Neural progenitor cell (in vitro differentiated cells): Measurements from ENCODE around the gene SDK1. TPM values are rescaled to one million over a fixed set of nuclear protein-coding genes. Genes with fewer than 3 reads are reported as not detected.

Experiments used
- DNase-seq: peaks from one replicate; pipeline ENCODE4 v3.0.0-alpha.2; 2016; ENCODE audit warnings: low spot score
- H2AFZ ChIP-seq: fragments of 200-600 bp; sonication (generic); replicated peaks from 2 replicates; pipeline ENCODE4 v1.6.1; 2016; ENCODE audit warnings: antibody characterized with exemption
- H3F3A ChIP-seq: fragments of 200-600 bp; sonication (generic); 2 replicates; pipeline ENCODE4 v1.6.1; 2016; ENCODE audit warnings: antibody characterized with exemption, low read depth
- H3K27ac ChIP-seq: fragments of 200-600 bp; sonication (generic); 2 replicates; pipeline ENCODE4 v1.5.1; 2016; ENCODE audit warnings: mild to moderate bottlenecking
- H3K27me3 ChIP-seq: fragments of 200-600 bp; sonication (generic); 2 replicates; pipeline ENCODE4 v1.6.1; 2016; ENCODE audit warnings: mild to moderate bottlenecking, moderate library complexity
- H3K36me3 ChIP-seq: fragments of 200-600 bp; sonication (generic); 2 replicates; pipeline ENCODE4 v1.5.1; 2016
- H3K4me1 ChIP-seq: fragments of 200-600 bp; sonication (generic); 2 replicates; pipeline ENCODE4 v1.6.1; 2016; ENCODE audit warnings: mixed run types
- H3K4me2 ChIP-seq: fragments of 200-600 bp; sonication (generic); 2 replicates; pipeline ENCODE4 v1.6.1; 2016
- H3K4me3 ChIP-seq: fragments of 200-600 bp; sonication (generic); 2 replicates; pipeline ENCODE4 v1.5.1; 2016
- H3K79me2 ChIP-seq: fragments of 200-600 bp; sonication (generic); 2 replicates; pipeline ENCODE4 v1.6.1; 2016; ENCODE audit warnings: low read depth
- H3K9ac ChIP-seq: fragments of 200-600 bp; sonication (generic); 2 replicates; pipeline ENCODE4 v1.6.1; 2016
- H3K9me3 ChIP-seq: fragments of 200-600 bp; sonication (generic); 2 replicates; pipeline ENCODE4 v1.5.1; 2016; ENCODE audit warnings: low read depth
- H4K20me1 ChIP-seq: fragments of 200-600 bp; sonication (generic); 2 replicates; pipeline ENCODE4 v1.6.1; 2016; ENCODE audit warnings: low read depth
- H3K27ac Mint-ChIP-seq: 3 replicates; pipeline ENCODE4 v1.8.0; 2021; ENCODE audit warnings: mixed read lengths
- H3K27me3 Mint-ChIP-seq: 2 replicates; pipeline ENCODE4 v1.8.0; 2022; ENCODE audit warnings: low read depth, mild to moderate bottlenecking, inconsistent platforms, moderate library complexity, mixed read lengths; ENCODE audit not compliant: insufficient read depth
- H3K36me3 Mint-ChIP-seq: 3 replicates; pipeline ENCODE4 v1.8.0; 2021; ENCODE audit warnings: mixed read lengths
- H3K4me1 Mint-ChIP-seq: 3 replicates; pipeline ENCODE4 v1.8.0; 2021; ENCODE audit warnings: mixed read lengths
- H3K4me3 Mint-ChIP-seq: 3 replicates; pipeline ENCODE4 v1.8.0; 2021; ENCODE audit warnings: mild to moderate bottlenecking, moderate library complexity, mixed read lengths
- H3K9me3 Mint-ChIP-seq: 3 replicates; pipeline ENCODE4 v1.8.0; 2020; ENCODE audit warnings: mixed read lengths
- EZH2 ChIP-seq: fragments of 200-600 bp; sonication (generic); IDR thresholded peaks from 2 replicates; pipeline ENCODE4 v1.6.1; 2017; ENCODE audit warnings: antibody characterized with exemption, mild to moderate bottlenecking, moderate library complexity
- EZH2phosphoT487 ChIP-seq: fragments of 200-600 bp; sonication (generic); IDR thresholded peaks from 2 replicates; pipeline ENCODE4 v1.6.1; 2017; ENCODE audit warnings: antibody characterized with exemption
- total RNA-seq: library from RNA; depleted of rRNA; stranded (reverse); fragments of >200 nt; gene quantifications from 2 replicates; pipeline ENCODE4 v1.2.3, GENCODE V29; 2015; ENCODE audit warnings: low replicate concordance
- TF ChIP-seq, protein P1 (sequence below): fragments of 200-600 bp; sonication (generic); IDR thresholded peaks from 2 replicates; pipeline ENCODE4 v1.5.1; 2017; ENCODE audit warnings: antibody characterized with exemption, mild to moderate bottlenecking

Gene SDK1
- total RNA-seq, 1 donor from 2014 or later, result 4.9 TPM

DNA sequence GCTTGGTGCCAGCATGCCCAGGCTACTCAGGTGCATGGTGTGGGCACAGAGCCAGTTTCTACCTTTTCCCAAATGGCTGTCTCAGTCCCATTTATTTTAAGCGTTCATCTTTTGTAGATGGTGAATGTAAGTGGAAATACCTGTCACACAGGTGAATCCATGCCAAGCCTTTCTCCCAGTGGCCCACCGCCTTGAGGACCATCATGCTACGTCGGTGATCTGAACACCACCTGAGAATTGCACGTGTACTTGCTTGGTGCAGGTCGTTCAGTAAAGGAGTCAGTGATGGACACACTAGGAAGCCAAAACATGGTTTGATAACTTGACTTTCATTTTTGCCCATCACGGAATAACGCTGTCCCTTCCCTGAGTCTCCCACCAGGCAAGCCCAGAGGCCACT lies 714.3 kb downstream of the SDK1 start:
- DNase-seq, result no peak
- no peak overlapping the region for H3K4me3 ChIP-seq

DNA sequence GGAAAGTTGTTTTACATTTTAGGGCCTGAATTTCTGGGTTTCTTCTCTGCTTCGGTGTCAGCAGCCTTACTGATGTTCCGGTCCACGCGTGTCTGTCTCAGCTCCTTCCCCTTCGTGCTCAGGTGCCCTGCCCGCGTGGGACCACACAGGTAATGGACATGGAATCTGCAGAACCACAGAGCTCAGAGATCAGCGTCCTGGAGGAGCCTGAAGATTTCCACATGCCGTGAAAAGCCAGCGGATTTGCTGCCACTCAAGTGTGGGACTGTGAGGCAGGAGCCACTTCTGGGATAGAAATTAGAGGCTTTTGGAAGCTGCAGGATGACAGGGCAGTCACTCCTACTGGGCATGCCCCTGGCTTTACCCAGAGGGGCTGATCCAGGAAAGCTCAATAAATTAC lies 714.9 kb downstream of the SDK1 start:
- H3K27me3 ChIP-seq, result no peaks in the 10 kb centered on the region
- peaks cover 34% of the 10 kb centered on the region for H3K9me3 Mint-ChIP-seq
- H3K4me3 Mint-ChIP-seq, result no peak overlapping the region
- no peak overlapping the region for H3K4me2 ChIP-seq
- peaks cover 10% of the 10 kb centered on the region for H3K27me3 Mint-ChIP-seq
- DNase-seq, result no peak
- H3K4me1 Mint-ChIP-seq, result peaks cover 26% of the 10 kb centered on the region
- H3K27ac Mint-ChIP-seq, result no peak overlapping the region
- H2AFZ ChIP-seq, result no peak overlapping the region
- no peaks in the 10 kb centered on the region for H3K36me3 ChIP-seq
- peaks cover 52% of the 10 kb centered on the region for H3K36me3 Mint-ChIP-seq
- H3K79me2 ChIP-seq, result no peaks in the 10 kb centered on the region
- H4K20me1 ChIP-seq, result no peaks in the 10 kb centered on the region
- H3K27ac ChIP-seq, result no peak overlapping the region
- no peak for TF ChIP-seq EZH2phosphoT487
- TF ChIP-seq, protein P1, sequence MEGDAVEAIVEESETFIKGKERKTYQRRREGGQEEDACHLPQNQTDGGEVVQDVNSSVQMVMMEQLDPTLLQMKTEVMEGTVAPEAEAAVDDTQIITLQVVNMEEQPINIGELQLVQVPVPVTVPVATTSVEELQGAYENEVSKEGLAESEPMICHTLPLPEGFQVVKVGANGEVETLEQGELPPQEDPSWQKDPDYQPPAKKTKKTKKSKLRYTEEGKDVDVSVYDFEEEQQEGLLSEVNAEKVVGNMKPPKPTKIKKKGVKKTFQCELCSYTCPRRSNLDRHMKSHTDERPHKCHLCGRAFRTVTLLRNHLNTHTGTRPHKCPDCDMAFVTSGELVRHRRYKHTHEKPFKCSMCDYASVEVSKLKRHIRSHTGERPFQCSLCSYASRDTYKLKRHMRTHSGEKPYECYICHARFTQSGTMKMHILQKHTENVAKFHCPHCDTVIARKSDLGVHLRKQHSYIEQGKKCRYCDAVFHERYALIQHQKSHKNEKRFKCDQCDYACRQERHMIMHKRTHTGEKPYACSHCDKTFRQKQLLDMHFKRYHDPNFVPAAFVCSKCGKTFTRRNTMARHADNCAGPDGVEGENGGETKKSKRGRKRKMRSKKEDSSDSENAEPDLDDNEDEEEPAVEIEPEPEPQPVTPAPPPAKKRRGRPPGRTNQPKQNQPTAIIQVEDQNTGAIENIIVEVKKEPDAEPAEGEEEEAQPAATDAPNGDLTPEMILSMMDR, result no peak
- TF ChIP-seq EZH2, result no peak
- H3K9ac ChIP-seq, result no peak overlapping the region
- no peak overlapping the region for H3K4me3 ChIP-seq
- peaks cover 27% of the 10 kb centered on the region for H3K4me1 ChIP-seq
- H3F3A ChIP-seq, result peaks cover 7% of the 10 kb centered on the region
- H3K9me3 ChIP-seq, result no peaks in the 10 kb centered on the region

More for the DNA sequence above, 714.3 kb downstream of the SDK1 start:
- Mint-ChIP-seq H3K4me3 (no peak overlapping the region), H3K27ac (no peak overlapping the region), H3K36me3 (peaks cover 46% of the 10 kb centered on the region), H3K4me1 (peaks cover 28% of the 10 kb centered on the region), H3K9me3 (peaks cover 33% of the 10 kb centered on the region), H3K27me3 (peaks cover 10% of the 10 kb centered on the region)
- H3K9ac ChIP-seq, result no peak overlapping the region
- H4K20me1 ChIP-seq, result no peaks in the 10 kb centered on the region
- peaks cover 30% of the 10 kb centered on the region for H3K4me1 ChIP-seq
- TF ChIP-seq EZH2 (no peak), EZH2phosphoT487 (no peak)
- TF ChIP-seq, protein P1, result no peak
- H3K27ac ChIP-seq, result no peak overlapping the region
- H3K4me2 ChIP-seq, result no peak overlapping the region
- peaks cover 8% of the 10 kb centered on the region for H3F3A ChIP-seq
- H3K27me3 ChIP-seq, result no peaks in the 10 kb centered on the region
- H3K36me3 ChIP-seq, result no peaks in the 10 kb centered on the region
- H3K9me3 ChIP-seq, result no peaks in the 10 kb centered on the region
- no peak overlapping the region for H2AFZ ChIP-seq
- no peaks in the 10 kb centered on the region for H3K79me2 ChIP-seq

GRCh38 chr7:4017081-4017480 lies 716.0 kb downstream of the SDK1 start:
- H3K79me2 ChIP-seq, result no peaks in the 10 kb centered on the region
- H3K36me3 ChIP-seq, result no peaks in the 10 kb centered on the region
- Mint-ChIP-seq H3K27me3 (peaks cover 8% of the 10 kb centered on the region), H3K4me1 (peaks cover 22% of the 10 kb centered on the region), H3K36me3 (peaks cover 49% of the 10 kb centered on the region), H3K9me3 (peaks cover 34% of the 10 kb centered on the region), H3K27ac (no peak overlapping the region), H3K4me3 (no peak overlapping the region)
- H2AFZ ChIP-seq, result no peak overlapping the region
- H3K27me3 ChIP-seq, result no peaks in the 10 kb centered on the region
- no peaks in the 10 kb centered on the region for H3K9me3 ChIP-seq
- TF ChIP-seq, protein P1, result no peak
- TF ChIP-seq EZH2 (no peak), EZH2phosphoT487 (no peak)
- H3K4me3 ChIP-seq, result no peak overlapping the region
- no peak overlapping the region for H3K4me2 ChIP-seq
- no peaks in the 10 kb centered on the region for H4K20me1 ChIP-seq
- H3K4me1 ChIP-seq, result peaks cover 21% of the 10 kb centered on the region
- H3K27ac ChIP-seq, result no peak overlapping the region
- no peaks in the 10 kb centered on the region for H3F3A ChIP-seq
- no peak overlapping the region for H3K9ac ChIP-seq
- no peak for DNase-seq
